ENCODE results near the gene GPC3.
"Not testable (repeated sequence)": the region's sequence is repeated elsewhere in the genome, so short reads cannot be mapped to it uniquely, and the experiment has no call there.

GPC3 gene

DNA sequence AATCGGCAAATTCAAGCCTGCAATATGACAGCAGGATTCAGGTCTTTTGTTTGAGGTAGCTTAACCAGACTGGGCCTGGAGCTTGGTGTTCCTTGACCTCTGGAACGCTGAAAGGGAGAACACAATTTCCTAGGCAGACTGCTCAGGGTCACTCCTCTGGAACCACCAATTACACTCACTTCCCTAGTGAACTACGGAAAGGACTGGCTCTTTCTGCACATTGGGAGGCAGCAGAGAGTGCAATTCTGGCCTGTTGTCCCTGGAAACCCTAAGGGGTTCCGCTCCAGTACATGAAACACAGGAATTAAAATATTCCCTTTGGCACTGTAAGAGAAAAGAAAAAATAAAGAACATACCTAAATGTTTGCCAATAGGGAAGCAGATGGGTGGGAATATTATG lies 58.6 kb downstream of the GPC3 start:
- no peak for DNase-seq (ENCODE audit: low read depth in 2 of 2)

DNA sequence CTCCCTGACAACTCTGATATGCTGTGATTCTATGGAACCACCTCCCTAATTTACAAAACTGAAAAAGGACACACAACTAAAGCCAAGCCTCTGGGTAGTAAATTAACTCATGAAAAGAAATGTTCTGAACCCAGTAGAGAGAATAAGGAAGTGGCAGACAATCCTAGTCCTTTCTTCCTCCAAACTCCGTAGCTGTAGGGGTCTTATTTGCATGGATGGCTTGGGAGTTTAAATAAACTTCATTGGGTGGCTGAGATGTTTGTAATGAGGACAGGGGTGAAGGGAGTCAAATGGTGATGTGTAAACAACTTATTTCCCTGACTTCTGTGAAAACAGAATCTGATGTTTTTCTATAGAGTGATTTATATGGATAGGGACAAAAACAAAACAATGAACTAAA lies 59.3 kb downstream of the GPC3 start:
- no peak for DNase-seq (ENCODE audit: low read depth in 2 of 2)

DNA sequence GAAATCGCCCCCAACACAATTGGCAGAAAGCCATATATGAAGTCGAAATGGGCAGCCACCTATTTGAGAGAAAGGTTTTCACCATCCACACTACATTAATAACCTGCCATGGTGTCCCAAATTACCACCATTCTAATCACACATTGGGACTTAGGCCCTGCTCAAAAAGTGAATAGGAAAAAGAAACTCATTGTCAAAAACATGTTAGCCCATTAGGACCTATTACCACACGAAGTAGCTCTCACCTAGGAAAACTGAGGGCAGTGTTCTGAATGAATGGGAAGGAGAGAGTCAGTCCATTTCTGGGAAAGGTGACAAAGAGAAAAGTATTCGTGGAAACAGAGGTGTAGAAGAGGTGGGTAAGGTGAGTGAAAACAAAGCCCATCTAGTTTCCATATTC lies 60.8 kb downstream of the GPC3 start:
- DNase-seq (ENCODE audit: low read depth in 2 of 2), result no peak

DNA sequence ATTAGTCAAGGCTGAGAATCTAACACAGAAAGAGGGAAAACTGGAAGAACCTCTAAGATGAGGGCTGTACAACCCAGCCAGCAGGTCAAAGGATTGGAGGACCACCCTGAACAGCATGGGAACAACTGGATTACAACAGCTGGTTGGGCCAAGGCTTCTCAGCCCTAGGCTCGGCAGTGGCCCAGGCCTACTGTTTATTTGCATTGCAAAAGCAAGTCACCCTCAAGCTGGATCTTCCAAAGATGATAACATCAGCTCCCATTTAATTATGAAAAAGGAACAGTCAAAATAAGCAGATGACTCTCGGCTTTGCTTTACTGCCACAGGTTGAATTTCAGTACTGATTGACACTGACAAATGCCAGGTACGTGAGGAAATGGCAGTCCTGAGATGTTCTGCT lies 61.8 kb downstream of the GPC3 start:
- DNase-seq (ENCODE audit: low read depth in 2 of 2), result no peak

DNA sequence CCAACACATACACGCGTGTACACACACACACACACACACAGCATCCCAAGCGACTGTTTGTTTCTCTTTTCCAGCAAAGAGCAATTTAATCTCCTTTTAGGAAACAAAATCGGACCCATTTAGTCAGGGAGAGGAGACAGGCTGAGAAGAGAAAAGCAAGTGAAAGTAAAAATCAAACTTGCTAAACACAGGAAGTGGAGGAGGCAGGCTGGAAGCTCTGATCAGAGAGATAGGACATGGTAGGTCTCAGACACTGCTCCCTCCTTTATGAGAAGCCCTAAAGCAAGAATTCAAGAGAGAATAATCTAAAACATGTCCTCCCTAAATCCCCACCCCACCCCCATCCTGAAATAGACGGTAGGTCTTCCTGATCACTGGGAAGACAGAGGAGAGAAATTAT lies 62.3 kb downstream of the GPC3 start:
- no peak for DNase-seq (ENCODE audit: low read depth in 2 of 2)

DNA sequence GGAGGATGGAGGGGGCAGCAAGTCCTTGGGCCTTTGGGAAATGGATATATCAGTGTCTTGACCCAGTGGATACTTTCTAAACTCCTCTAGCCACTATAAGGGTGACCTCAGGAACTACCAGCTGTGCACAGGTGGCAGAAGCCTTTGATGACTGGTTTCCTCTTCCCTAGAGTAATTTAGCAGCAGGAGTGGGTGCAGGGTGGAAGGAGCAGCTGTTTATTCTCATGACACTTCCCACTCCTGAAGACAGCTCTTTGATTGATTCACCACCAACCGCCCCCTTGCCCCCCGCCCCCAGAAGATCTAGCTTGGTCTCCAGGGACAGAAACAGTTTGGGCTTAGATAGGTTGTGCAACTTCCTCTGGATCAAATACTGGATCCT lies 63.0 kb downstream of the GPC3 start:
- no peak for DNase-seq (ENCODE audit: low read depth in 2 of 2)

DNA sequence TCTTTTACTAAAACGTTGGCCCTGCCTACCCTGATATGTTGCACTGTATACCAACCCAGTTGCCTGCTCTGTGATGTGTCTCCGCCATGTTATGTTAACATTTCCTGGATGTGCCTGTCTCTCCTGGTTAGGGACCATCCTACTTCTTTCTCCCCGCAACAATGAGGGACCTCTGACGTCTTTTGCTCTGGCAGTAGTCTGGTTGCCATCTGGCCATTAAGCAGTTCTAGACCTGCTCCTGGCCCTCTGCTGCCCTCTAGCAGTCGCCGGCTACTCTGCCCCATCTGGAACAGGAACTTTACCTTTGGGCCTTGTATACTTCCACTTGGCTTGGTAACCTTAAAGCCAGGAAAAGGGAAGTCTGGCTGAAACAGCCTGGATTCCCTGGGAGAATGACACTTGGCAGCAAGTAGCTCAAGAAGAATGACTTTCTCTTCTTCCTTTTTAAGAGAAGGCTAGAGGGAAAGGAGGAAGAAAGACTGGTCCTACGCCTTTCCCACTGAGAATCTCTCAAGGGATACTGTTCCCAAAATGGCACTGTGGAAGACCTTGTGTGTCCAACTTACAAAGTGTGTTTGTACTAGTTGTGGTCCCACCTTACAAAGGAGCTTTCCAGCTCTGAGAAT lies 63.5 kb downstream of the GPC3 start:
- no peak for DNase-seq (ENCODE audit: low read depth in 2 of 2)

DNA sequence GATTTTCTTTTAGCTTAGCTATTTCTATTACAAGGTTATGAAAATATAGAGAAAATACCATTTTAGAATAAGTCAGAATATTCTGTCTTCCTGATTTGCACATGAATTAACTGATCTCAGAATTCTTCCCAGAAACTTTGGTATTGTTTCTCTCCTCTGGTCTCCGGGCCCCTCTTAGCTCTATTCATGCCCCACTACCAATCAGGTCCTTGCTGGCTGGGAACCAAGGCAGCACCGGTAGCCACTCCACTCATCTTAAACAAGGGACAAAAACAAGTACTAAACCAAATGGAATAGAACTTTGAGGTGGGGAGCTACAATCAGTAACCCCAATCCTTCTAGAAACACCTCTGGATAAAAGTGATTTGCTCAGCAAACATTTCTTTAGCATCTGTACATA lies 64.3 kb downstream of the GPC3 start:
- no peak for DNase-seq (ENCODE audit: low read depth in 2 of 2)

DNA sequence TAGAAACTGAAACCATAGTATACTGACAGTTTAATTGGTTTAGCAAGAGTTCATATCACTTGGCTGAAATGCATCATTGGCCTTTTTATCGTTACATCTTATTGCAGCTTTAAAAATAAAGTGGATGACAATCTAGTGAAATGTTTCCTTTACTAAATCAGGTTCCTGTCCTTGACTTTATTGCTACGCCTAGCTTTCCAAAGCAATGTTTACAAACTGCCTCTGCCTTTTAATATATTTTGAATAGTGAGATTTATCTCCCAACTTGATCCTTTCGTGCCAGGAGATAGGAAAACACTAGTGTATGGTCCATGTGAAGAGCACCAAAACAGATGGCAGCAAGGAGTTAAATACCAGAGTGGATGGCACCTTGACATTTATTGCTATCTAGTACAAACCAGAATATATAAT lies 67.0 kb downstream of the GPC3 start:
- no peak for DNase-seq (ENCODE audit: low read depth in 2 of 2)

DNA sequence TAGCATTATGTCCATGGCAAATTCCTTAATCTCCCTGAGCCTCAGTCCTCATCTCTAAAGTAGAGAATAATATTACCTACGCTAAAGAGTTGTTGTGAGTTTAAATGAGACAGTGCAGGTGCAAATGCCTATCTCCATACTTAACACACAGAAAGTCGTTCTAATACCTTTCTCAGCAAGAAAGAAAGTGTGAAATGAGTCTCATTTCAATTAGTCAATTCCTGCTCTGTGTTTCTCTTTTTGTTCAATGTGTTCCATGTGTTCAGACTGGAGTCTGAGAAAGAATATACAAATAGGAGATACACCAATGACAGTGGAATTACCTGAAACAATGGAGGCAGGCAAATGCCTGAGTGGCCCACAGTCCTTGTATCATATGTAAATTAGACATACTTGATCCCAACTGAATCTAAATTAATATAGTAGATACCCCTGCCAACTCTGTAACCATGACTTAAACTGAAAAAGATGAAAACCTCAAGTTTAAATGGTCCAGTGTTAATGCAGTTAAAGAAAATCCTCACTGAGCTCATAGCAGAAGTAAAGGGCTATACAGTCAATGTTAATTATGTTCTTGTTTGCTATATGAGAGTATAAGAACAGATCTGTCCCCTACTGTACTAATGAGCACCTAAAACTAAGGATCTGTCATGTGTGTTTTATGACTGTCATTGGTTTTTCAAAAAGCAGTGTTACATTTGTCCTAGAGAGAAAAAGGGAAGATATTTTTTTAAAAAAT lies 68.2 kb downstream of the GPC3 start:
- no peak for DNase-seq (ENCODE audit: low read depth in 2 of 2)

DNA sequence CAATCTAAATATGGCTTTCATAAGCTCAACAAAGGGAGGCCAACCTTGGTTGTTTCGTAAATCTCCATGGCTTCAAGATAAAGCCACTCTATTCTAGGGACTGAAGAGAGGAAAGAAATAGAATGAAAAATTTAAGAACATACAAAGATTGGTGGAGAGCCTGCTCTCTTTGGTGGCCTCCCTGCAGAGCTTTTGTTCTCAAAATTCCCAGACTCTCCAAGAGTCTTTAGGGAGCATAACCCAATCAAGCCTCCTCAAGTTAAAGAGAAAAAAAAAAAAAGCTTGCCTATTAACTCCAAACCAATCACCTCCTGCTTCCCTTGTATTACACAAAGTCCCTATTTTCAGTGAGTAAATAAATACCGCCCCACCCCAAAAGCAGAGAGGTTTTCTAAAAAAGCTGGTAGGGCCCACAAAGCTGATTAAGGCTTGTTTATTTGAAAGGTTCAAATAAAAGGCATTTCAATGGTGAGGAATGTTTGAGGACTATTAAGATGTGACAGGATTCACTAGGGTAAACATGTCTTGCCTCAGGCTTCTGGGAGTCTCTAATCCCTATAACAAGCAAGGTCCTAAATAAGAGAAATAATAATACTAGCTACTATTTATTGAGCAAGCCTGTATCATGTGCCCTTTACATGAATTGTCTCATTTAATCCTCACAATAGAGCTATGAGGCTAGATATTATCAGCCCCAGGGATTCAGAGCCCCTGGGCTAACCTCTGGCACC lies 71.6 kb downstream of the GPC3 start:
- no peak for DNase-seq (ENCODE audit: low read depth in 2 of 2)

DNA sequence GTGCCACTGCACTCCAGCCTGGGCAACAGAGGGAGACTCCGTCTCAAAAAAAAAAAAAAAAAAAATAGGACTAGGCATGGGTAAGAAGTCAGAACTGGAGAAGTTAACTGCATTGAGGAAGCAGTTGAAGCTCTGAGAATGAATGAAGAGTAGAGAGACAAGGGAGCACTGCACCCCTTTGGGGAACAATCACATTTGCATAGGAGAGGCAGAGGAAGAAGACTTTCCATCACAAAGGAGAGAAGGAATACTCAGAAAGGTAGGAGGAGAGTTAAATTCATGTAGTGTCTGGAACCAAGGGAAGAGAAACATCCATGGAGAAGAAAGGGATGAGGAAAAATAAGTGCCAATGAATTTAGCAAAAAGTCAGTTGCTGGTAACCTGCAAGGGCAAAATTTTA lies 72.4 kb downstream of the GPC3 start:
- DNase-seq (ENCODE audit: low read depth in 2 of 2), result no peak

DNA sequence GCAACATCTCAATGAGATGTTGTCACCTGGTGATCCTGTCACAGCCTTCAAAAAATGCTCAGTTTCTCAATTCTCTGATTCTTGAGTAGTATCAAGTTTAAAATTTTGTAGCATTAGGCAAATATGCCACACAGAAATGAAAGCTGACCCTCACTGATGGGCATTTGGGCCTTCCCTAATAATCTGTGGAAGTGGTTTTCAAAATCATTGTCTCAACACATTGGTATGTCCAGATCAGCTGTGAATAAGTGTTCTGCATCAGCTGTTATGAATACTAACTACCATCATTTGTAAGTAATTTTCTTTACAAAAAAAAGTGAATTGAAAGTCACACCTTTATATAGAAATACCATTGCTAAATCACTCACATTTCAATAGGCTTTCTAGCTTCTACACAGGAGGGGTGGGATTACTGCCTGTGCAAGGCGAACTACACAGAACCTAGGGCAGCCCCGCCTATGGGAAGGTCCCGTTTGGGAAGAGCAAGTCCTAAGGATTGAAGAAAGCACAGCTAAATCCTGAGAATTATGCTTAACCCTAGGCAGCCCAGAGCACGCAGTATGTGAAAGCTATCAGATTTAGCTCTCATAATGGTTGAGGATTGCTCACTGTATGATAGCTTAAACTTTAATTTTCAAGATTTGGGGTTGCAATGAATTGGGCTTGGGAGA lies 73.4 kb downstream of the GPC3 start:
- DNase-seq (ENCODE audit: low read depth in 2 of 2), result no peak

DNA sequence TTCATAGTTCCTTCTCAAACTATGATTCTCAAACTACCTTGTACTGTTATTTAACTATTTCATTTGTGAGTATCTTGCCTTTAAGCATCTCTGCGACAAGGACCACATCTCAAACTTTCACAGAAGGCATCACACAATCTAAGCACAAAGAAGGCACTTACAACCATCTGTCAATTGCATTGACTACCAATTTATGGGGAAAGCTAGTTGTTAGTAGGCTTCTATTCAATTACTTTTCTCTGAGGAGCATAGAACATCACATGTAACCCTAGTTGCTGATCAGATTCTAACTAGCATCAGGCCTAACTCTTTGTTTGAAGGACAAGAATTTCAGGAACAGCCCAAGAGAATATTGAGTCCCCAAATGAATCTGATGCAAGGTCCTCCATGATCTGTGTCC lies 74.9 kb downstream of the GPC3 start:
- DNase-seq (ENCODE audit: low read depth in 2 of 2), result no peak

DNA sequence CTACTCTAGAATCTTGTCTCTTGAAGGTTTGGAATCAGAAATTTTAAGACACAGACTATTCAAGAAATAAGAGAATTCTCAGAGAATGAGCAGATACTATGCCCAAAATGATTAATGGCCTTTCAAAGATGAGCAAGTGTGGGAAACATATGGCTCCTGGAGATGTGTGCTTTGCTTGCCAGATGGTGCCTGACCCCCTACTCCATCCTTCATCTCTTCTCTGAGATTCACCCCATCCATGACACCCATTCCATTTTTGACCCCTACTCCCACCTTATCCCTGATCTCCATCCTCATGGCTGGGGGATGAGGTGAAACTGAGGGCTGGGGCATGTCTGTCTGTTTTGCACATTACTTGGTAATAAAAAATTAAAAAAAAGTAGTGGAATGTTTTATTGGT lies 75.5 kb downstream of the GPC3 start:
- DNase-seq (ENCODE audit: low read depth in 2 of 2), result no peak

DNA sequence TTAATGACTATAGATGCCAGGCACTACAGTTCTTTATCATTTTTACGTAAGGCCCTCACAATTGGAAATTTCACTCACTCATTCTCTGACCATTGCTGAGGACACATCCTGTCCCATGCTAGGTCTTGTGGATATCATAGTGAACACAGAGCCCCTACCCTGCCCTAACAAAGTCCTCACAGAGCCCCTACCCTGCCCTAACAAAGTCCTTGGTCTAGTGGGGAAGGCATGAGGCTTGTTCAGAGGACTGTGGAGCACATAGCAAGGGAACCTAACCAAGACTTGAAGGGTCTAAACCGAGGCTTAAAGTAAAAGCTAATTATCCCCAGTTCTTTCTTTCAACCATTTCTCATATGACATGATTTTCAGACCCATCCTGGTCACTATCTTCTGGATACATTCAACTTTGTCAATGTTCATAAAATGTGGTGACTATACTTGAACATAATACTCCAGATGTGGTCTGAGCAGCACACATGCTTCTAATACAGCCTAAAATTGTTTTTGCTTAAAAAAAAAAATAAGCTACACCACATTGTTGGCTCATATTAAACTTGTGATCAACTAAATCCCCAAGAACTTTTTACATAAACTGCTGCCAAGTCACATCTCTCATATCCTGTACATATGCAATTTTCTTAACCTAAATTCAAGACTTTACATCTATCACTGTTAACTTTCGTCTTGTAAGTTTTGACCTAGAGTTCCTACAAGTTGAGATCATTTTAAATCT lies 77.0 kb downstream of the GPC3 start:
- no peak for DNase-seq (ENCODE audit: low read depth in 2 of 2)

DNA sequence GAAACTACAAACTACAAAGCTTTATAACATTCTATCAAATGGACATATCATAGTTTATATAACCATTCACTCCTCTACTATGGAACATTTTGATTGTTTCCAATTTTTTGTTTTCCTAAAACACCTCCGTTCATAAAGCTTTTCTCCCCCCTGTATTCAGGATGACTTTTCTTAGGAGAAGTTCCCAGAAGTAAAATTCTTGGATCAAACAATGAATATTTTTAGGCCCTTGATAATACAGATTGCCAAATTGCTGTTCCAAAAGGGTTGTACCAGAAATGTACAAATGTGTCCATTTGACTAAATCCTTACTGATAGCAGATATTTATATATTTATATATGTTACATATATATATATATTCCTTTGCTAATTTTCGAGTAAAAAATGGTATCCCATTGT lies 77.8 kb downstream of the GPC3 start:
- no peak for DNase-seq (ENCODE audit: low read depth in 2 of 2)

DNA sequence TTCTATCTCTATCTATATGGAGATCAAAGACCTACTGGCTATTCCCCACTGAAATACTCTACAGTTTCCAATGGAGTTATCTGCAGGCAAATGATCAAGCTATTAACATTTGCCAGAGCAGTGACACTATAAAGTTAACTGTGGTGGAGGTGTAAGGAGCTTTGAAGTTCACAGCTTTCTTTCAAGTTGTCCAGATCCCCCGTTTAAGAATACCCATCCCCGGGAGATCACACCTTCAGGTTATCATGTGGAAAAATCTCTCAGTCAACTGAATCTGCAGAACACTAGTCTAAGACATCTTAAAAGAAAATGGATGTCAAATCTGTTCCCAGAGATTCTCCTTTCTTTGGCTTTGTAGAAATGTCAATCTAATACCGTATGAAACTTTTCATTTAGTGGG lies 80.1 kb downstream of the GPC3 start:
- no peak for DNase-seq (ENCODE audit: low read depth in 2 of 2)

DNA sequence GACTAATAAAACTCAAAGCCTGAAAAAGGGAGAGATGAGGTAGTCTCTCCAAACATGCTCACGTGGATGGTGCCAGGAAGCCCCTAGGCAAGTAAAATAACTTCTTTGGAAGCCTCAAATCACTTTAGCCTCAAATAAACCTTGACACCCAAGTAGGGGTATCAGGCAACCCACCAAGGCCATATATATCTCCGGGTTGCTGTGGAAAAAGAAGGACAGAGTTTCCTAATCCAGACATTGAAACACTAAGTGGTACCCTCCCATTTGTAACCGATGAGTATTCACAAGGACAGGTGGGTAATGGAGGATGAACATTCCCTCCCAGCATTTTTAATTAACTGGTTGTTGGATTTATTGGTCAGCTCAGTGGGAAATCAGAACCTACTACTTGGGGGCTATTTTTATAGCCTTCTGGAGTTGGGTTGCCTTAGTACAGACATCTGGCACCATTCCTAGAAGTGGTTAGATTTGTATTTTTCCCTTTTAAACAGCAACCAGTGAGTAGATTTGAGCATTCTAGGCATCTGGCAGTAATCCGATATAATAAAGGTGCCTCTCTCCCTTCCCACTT lies 87.7 kb downstream of the GPC3 start:
- DNase-seq (ENCODE audit: low read depth in 2 of 2), result no peak

DNA sequence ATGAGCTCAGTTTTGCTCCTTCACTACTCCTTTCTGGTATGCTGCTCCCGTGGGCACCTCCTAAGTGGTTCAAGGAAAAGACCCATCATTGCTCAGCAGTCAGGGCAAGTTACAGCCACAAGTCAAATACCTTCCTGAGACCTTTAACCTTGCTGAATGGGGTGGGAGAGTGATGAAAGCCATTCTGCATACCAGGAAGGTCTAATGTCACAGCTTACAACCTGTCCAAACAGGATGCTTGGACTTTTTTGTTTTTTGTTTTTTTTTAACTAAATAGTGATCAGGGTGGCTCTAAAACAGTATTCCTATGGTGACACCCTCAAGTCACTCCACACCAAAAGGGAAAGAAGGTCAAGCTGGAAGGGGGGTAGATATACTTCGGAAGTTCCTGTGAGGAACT lies 93.1 kb downstream of the GPC3 start:
- no peak for DNase-seq (ENCODE audit: low read depth in 2 of 2)

DNA sequence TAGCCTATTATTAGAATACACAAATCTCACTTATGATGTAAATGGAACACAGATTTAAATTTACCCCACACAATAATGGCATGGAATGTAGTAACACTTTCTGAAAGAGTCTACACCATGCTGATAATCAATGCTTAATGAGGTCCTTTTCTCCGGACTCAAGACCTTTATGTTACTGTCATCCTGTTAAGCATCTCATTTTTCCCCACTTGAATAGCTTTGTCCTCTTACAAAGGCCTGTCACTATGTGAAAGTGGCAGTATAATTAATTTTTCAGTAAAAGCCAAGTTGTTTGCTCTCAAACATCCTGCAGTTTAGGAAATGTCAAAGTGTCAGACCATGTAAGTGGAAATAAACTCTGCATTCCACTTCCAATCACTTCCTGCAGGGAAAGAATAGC lies 96.4 kb downstream of the GPC3 start:
- no peak for DNase-seq (ENCODE audit: low read depth in 2 of 2)

DNA sequence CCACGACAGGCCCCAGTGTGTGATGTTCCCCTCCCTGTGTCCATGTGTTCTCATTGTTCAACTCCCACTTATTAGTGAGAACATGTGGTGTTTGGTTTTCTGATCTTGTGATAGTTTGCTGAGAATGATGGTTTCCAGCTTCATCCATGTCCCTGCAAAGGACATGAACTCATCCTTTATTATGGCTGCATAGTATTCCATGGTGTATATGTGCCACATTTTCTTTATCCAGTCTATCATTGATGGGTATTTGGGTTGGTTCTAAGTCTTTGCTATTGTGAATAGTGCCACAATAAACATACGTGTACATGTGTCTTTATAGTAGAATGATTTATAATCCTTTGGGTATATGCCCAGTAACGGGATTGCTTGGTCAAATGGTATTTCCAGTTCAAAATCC lies 97.3 kb downstream of the GPC3 start:
- DNase-seq (ENCODE audit: low read depth in 2 of 2), result not testable (repeated sequence)
